CD4-positive, alpha-beta T cell treated with Interleukin-10 for 1 hour (primary cell): Measurements from ENCODE around the gene PRKAR1B.
A peak's percentile ranks its signal among the peaks of the same experiment; 100 is the strongest.

ENCODE experiments used
- DNase-seq: peaks from one replicate; pipeline ENCODE4 v3.0.0-alpha.2; 2020

Gene PRKAR1B

GRCh38 chr7:584122-584465, 143.0 kb downstream of the PRKAR1B start:
- peak; percentile 91 for DNase-seq

GRCh38 chr7:583410-584121, 143.5 kb downstream of the PRKAR1B start:
- DNase-seq = no peak

GRCh38 chr7:582931-583330, 144.2 kb downstream of the PRKAR1B start:
- no peak for DNase-seq

- no peak for DNase-seq
These were observed 144.8 kb downstream of the PRKAR1B start for GRCh38 chr7:582081-582835.

GRCh38 chr7:578386-578785, 148.7 kb downstream of the PRKAR1B start:
- no peak for DNase-seq

GRCh38 chr7:577741-578370, 149.2 kb downstream of the PRKAR1B start:
- DNase-seq = no peak

- DNase-seq = no peak
These were observed 149.8 kb downstream of the PRKAR1B start for GRCh38 chr7:577278-577665.

- DNase-seq = no peak
These were observed 150.4 kb downstream of the PRKAR1B start for GRCh38 chr7:576524-577277.

- no peak for DNase-seq
These were observed 151.4 kb downstream of the PRKAR1B start for GRCh38 chr7:575425-576366.

GRCh38 chr7:574661-575395, 152.3 kb downstream of the PRKAR1B start:
- DNase-seq = no peak

GRCh38 chr7:573933-574381, 153.1 kb downstream of the PRKAR1B start:
- no peak for DNase-seq

- DNase-seq = no peak
These were observed 153.7 kb downstream of the PRKAR1B start for GRCh38 chr7:573269-573932.

GRCh38 chr7:572416-573268, 154.4 kb downstream of the PRKAR1B start:
- no peak for DNase-seq

- no peak for DNase-seq
These were observed 155.2 kb downstream of the PRKAR1B start for GRCh38 chr7:571718-572415.

- DNase-seq = no peak
These were observed 155.9 kb downstream of the PRKAR1B start for GRCh38 chr7:571096-571717.

GRCh38 chr7:570801-571070, 156.3 kb downstream of the PRKAR1B start:
- no peak for DNase-seq

GRCh38 chr7:569996-570800, 156.9 kb downstream of the PRKAR1B start:
- DNase-seq = no peak
